T-helper 2 cell treated with Interferon-gamma antibody and Interleukin-4, amounts not matched to agents 100 ng/mL and 5 ng/mL, for 36 hours (primary cell): ENCODE results near the gene STOML2. TPM values are rescaled to one million over a fixed set of nuclear protein-coding genes. Genes with fewer than 3 reads are reported as not detected.

Experiments
- intact Hi-C: fragments of 100-400 bp; cut with micrococcal nuclease; formaldehyde crosslinking; loops from one replicate; pipeline ENCODE4 v1.15.1; 2023
- total RNA-seq: library from RNA; stranded (reverse); gene quantifications from 2 replicates; pipeline ENCODE4 v1.2.3, GENCODE V29; 2022

The STOML2 gene
- total RNA-seq, 1 donor from 2014 or later: 139 TPM

GRCh38 chr9:35108461-35108860 is 5.5 kb upstream of the STOML2 start:
- intact Hi-C loops: no loop called here

DNA sequence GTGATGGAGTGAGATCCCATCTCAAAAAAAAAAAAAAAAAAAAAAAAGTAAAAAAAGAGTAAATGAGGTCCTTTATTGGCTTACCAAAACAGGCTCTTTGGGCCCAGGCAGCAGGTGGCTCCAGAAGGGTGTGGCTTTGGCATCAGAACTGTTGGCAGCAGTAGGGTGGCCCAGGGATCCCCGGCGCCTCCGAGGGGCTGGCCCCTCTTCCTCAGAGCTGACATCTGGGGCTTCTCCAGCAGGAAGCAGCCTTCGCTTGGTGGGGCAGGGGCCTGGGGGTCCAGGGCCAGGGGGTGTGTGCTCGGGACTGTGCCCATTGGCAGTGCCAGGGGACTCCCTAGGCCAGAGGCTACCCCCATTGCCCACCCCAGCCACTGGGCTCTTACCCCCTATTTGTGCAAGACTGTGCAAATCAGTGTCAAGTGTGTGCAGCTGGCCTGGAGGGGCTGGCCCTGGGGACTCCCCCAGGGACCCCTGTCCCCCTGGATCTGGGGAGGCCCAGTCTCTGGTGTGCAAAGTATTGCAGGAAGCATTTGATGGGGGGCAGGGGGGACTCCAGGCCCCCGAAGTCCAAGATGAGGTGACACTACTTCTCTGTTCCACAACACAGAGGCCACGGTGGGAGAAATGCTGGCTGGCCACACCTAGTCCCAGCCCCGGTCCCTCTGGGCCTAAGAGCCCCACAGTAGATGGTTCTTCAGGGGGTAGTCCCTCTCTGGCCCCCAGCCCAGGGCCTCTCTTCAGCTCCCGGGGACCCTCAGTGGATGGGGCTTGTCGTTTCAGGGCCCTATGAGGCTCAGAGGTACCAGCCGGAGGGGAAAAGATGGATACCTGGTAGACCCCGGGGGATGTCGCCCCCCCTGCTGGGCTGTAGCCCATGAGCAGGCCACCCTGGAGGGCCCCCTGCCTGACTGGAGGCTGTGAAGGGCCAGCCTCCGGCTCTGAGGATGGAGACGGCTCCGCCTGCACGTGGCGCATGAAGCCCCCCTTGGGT is 4.7 kb upstream of the STOML2 start:
- intact Hi-C loops: no loop called here

GRCh38 chr9:35106343-35106730 is 3.4 kb upstream of the STOML2 start:
- intact Hi-C loops: no loop called here

- intact Hi-C loops: no loop called here
Observed at GRCh38 chr9:35105571-35106342, 2.8 kb upstream of the STOML2 start.

DNA sequence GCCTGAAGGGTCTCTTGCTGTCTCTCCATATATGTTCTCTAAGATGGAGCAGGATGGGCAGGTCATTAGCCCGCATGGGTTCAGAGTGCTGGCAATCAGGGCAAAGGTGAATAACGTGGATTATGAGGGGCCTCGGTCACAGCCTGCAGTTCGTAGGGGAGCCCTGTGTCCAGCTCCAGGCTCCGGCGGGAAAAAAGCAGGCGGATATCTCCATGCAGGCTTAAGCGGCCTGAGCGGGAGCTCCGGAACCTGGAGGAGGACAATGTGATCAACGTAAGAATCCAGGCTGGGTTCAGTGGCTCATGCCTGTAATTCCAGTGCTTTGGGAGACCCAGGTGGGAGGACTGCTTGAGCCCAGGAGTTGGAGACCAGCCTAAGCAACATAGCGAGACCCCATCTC is 2.2 kb upstream of the STOML2 start:
- intact Hi-C loops: no loop called here

DNA sequence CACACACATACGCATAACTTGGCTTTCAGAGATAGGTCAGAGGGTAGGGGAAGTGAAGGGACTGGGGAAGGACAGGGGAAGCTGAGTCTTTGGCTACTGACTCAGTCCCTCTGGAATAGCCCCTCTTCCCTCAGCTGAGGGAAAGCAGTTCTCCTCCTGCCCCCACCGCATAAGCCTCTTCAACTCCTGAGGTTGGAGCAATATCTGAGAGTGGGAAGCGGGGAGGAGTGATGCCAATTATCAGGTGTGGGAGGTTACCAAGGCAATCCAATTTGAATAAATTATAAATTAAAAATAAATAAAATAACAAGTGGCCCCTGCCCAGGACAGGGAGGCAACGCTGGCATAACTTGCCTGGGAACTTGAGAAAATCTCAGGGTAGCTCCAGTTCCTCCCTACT is 1.7 kb upstream of the STOML2 start:
- intact Hi-C loops: no loop called here

GRCh38 chr9:35103660-35104191 is 795 bp upstream of the STOML2 start:
- intact Hi-C loops: loop anchor here (1.0 kb wide), 3 partner anchors 8 to 23 kb away; no protein-coding TSS in a partner anchor

GRCh38 chr9:35102465-35102768 is 514 bp downstream of the STOML2 start:
- intact Hi-C loops: no loop called here

DNA sequence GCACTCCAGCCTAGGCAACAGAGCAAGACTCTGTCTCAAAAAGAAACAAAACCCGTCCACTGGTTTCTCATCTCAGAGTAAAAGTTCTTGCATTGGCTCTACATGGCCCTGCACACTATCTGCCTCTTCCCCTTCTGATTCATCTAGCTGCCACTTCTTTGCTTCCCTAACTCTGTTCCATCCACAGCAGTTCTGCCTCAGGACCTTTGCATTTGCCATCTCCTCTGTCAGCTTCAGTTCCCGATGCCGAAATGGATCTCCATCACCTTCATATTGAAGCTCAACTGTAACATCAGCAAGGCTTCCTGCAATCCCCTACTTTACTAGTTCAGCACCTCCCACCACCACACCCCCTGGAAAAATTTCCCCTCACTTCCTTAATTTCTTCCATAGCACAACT is 5.4 kb downstream of the STOML2 start:
- intact Hi-C loops: loop anchor here (5.0 kb wide), 2 partner anchors 335 to 505 kb away; no protein-coding TSS in a partner anchor

GRCh38 chr9:35096035-35096849 is 6.7 kb downstream of the STOML2 start, which contains the start of gene PIGO:
TSS of gene PIGO (minus strand) at chr9:35096591. CDS start at chr9:35095565, 1,026 bp downstream.
- intact Hi-C loops: loop anchor here (1.0 to 5.0 kb wide), 8 partner anchors 15 to 506 kb away; partner anchors contain the start of genes DNAJB5 and VCP

- intact Hi-C loops: no loop called here
Observed at GRCh38 chr9:35091536-35091935, 11.4 kb downstream of the STOML2 start.

- intact Hi-C loops: no loop called here
Observed at GRCh38 chr9:35089434-35089833, 13.5 kb downstream of the STOML2 start.

- intact Hi-C loops: no loop called here
Observed at GRCh38 chr9:35085078-35085477, 17.9 kb downstream of the STOML2 start.

GRCh38 chr9:35079426-35080341 is 23.2 kb downstream of the STOML2 start, which contains the start of gene FANCG:
TSS of gene FANCG (minus strand) at chr9:35079942. CDS start at chr9:35079524, 418 bp downstream.
- intact Hi-C loops: loop anchor here (1.0 to 10.0 kb wide), 5 partner anchors 7 to 525 kb away; partner anchors contain the start of genes CCL27, PIGO, STOML2 and TESK1

DNA sequence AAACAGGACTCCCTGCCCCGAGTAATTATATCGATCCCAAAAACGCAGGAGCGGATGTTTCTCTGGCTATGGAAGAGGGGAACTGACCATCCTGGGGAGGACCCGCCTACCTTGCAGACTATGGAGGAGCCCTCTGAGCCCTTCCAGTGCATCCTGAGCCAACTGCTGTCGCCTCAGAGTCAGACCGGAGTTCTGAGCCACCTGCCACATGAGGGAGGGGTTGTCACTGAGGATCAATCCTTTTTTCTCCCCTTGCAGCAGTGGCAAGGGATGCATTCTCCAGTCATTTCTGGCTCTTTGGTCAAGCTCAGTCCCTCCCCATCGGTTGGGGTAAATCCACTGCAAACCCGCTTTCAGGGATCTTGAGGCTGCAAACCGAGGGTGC is 23.9 kb downstream of the STOML2 start:
- intact Hi-C loops: loop anchor here (10.0 kb wide), 2 partner anchors 414 to 526 kb away; partner anchors contain the start of genes CCL27 and TESK1

GRCh38 chr9:35078066-35078465 is 24.9 kb downstream of the STOML2 start:
- intact Hi-C loops: loop anchor here (10.0 kb wide), 2 partner anchors 413 to 527 kb away; partner anchors contain the start of genes CCL27 and TESK1

DNA sequence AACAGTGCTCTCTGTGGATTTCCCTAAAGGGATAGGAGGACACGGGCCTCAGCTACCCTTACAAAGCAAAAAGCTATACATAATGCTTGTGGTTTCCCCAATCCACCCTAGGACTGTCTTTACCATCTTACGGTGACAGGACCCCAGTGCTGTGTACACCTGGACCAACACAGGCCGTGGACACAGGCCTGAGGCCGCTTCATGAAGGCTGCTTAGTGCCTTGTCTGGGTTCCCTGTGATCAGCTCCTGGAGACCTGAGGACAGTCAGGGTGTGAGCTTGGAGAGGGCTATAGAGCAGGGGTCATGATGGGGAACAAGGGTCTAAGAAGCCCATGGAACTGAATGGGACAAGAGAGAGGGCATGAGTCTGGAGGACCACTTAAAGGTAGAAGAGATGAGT is 26.1 kb downstream of the STOML2 start:
- intact Hi-C loops: loop anchor here (10.0 kb wide), 2 partner anchors 412 to 528 kb away; partner anchors contain the start of genes CCL27 and TESK1

DNA sequence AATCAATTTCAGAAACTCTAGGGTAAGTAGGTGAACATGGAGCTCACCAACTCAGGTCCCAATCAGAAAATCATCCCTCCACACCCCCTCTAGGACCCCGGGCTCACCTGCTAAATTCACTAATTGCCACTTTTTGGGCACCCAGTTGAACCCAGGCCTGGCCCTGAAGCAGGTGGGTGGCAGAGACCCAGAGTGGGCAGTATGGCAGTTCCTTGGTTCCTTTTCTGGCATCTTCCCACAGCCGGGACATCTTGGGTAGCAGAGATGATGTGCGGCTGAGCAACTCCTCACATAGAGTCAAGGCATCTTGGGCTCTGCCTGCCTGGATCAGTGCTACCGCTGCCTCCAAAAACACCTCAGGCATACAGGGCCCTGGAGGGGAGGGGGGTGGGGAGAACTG is 27.6 kb downstream of the STOML2 start:
- intact Hi-C loops: loop anchor here (10.0 kb wide), 2 partner anchors 411 to 529 kb away; partner anchors contain the start of genes CCL27 and TESK1

DNA sequence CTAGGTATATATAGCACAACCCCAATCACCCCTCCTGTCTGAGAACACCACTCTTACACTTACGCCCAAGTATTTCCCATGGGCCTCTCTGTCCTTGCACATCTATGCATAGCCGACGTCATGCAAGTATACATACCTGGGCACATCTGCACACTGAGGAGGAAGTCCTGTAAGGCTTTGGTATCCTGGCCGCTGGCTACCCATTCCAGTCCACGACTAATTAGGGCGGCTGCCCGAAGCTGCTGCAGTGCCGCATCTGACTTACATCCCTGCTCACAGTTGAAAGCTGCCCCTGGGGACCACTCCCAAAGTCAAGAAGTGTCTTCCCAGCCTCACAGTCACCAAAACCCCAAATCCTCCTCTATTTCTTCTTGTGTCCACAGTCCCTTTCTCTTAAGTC is 28.1 kb downstream of the STOML2 start:
- intact Hi-C loops: loop anchor here (5.0 to 10.0 kb wide), 3 partner anchors 410 to 738 kb away; partner anchors contain the start of genes CCL27, SPAG8 and TESK1
